GM19395 (cell line): Measurements from ENCODE around the gene USP33.
"Not testable (repeated sequence)": the region's sequence is repeated elsewhere in the genome, so short reads cannot be mapped to it uniquely, and the experiment has no call there.

ENCODE experiments used
- ATAC-seq: cut with Tn5 transposase; IDR thresholded peaks from one replicate; pipeline ENCODE4 v1.9.1; 2021; ENCODE audit warnings: mild to moderate bottlenecking, moderate library complexity; ENCODE audit not compliant: unreplicated experiment

The USP33 gene

DNA sequence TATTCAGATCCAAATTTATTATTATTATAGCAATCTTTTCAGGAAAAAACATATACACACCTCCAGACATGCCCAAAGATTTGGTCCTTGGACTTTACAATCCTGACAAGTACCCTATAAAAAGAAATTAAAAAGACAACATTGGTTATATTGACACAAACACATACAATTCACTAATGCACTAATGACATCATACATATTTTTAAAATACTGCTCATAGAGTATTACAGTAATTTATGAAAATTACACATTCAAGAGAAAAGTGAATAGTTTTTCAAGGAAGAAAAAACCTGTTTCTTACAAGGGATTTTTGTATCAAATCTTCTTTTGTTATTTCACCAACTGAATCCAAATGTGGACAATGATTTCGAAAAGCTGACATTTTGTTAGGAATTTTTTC lies 18.3 kb downstream of the USP33 start:
- ATAC-seq: no peak

DNA sequence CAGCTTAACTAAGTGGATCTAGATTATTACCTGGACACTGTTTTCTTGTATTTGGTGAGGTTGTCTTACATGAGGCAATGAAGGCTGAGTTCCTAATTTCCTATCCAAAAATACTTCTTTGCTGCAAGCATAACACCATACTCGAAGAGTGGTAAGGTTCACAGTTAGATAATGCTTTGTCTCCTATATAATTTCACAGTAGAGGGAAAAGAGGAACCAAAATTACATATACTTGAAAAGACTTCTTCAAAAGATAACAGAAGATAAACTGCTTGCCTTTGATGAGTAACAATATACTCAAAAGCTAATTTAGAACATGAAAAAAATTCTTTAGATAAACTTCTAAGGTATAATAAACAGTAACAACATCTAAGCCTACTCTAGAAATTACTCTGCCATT lies 20.4 kb downstream of the USP33 start:
- no peak for ATAC-seq

GRCh38 chr1:77732090-77732489 lies 27.6 kb downstream of the USP33 start:
- no peak for ATAC-seq

DNA sequence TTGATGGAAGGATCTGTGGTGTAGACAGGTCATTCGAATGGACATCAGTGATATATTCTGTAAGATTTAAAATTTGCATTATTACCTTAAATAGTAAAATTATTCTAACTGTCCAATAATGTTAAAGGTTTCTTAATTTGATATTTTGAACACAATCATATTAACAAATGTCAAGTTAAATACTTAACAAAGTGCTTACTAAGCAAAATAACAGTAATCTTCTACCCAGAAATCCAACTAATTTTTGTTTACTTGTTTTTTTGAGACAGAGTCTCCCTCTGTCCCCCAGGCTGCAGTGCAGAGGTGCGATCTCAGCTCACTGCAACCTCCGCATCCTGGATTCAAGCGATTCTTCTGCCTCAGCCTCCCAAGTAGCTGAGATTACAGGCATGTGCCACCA lies 33.9 kb downstream of the USP33 start:
- ATAC-seq: no peak

DNA sequence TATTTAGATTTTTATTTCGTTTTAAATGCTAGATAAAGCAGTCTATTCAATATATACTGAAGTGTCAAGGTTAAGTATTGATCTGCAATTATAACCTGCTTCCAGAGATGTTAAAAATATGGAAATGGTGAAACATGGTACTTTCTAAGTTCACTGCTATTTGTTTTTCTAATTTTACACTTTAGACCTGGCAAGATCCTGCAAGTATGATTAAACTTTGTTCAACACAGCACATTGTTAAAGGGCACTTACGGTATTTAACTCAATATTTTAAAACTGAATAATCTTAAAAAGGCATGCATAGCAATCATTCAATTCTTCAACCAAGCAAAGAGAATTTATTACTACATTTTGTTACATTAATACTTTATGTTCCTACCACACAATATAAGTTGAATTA lies 41.5 kb downstream of the USP33 start:
- no peak for ATAC-seq

DNA sequence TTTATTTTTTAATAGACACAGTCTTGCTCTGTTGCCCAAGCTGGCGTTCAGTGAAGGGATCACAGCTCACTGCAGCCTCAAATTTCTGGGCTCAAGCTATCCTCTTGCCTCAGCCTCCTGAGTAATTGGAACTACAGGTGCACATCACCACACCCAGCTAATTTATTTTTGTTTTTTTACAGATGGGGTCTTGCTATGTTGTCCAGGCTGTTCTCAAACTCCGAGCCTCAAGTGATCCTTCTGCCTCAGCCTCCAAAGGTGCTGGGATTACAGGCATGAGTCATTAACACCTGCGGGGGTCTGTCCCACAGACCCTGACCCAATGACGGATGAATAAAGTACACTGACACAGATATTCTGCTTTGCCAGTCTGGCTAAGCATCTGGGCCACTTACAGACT lies 43.6 kb downstream of the USP33 start:
- ATAC-seq: no peak

DNA sequence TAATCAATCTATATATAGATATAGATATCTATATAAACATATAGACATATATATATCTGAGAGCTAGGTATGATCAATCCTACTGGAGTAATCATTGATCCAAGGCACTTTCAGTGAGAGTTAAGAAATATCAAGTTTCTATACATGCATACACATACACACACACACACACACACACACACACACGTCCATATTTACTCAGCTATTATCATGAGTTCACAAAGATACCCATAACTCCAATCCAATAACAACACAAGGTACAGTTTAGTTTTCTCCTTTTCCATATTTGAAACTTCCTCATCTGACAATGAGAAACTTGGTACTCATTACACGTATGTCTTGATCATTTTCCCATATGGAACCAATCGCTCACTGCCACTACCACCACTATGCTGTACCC lies 49.9 kb downstream of the USP33 start:
- ATAC-seq: no peak

- ATAC-seq: no peak
These were observed 53.3 kb downstream of the USP33 start for GRCh38 chr1:77706321-77706720.

- ATAC-seq: no peak
These were observed 54.9 kb downstream of the USP33 start for GRCh38 chr1:77704736-77705135.

DNA sequence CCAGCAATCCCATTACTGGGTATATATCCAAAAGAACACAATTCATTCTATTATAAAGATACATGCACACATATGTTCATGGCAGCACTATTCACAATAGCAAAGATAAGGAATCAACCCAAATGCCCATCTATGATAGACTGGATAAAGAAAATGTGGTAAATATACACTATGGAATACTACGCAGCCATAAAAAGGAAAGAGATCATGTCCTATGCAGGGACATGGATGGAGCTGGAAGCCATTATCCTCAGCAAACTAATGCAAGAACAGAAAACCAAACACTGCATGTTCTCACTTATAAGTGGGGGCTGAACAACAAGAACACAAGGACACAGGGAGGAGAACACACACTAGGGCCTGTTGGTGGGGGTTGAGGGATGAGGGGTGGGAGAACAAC lies 60.0 kb downstream of the USP33 start:
- ATAC-seq: not testable (repeated sequence)

GRCh38 chr1:77697441-77697840 lies 62.2 kb downstream of the USP33 start:
- ATAC-seq: no peak

DNA sequence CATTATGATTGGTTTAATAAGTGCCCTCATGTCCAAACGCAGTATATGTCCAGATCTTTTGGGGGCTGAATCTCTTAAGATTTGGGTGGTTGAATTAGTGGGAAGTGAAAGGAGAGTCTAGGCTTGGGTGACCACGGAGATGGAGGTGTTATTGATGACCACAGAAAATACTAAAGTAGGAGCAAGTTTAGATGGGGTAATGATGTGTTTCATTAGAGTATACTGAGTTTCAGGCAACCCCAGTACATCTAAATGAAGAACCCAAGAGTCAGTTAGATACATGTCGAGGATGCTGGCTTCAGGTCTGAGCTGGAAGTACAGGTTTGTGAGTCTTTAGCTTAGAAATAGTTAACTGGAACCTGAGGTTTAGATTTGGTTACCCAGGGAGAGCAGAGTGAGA lies 70.7 kb downstream of the USP33 start:
- ATAC-seq: peak; percentile 48

DNA sequence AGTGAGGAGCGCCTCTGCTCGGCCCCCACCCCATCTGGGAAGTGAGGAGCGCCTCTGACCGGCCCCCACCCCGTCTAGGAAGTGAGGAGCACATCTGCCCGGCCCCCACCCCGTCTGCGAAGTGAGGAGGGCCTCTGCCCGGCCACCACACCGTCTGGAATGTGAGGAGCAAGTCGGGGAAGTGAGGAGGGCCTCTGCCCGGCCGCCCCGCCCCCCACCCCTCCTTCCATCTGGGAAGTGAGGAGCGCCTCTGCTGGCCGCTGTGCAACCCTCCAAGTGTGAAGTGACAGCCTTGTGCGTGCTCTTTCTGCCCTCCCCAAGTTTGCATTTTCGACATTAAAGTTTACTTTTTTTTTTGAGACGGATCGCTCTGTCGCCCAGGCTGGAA lies 72.1 kb downstream of the USP33 start:
- no peak for ATAC-seq

GRCh38 chr1:77686796-77687518 lies 72.7 kb downstream of the USP33 start:
- no peak for ATAC-seq

- ATAC-seq: peak; percentile 73
These were observed 76.2 kb downstream of the USP33 start for GRCh38 chr1:77683160-77684148.

GRCh38 chr1:77682460-77683159 lies 77.0 kb downstream of the USP33 start, which contains the start of gene ZZZ3:
Gene ZZZ3 (minus strand): TSS chr1:77682658. CDS start chr1:77633354, 49,304 bp downstream.
- ATAC-seq: peak; percentile 80

- ATAC-seq: no peak
These were observed 79.5 kb downstream of the USP33 start for GRCh38 chr1:77680173-77680572.

- no peak for ATAC-seq
These were observed 80.7 kb downstream of the USP33 start for GRCh38 chr1:77678660-77679610.

- not testable (repeated sequence) for ATAC-seq
These were observed 84.8 kb downstream of the USP33 start for GRCh38 chr1:77674807-77675206.

- no peak for ATAC-seq
These were observed 85.8 kb downstream of the USP33 start for GRCh38 chr1:77673716-77674355.
